Type B pancreatic cell (in vitro differentiated cells): ENCODE measurements around the gene RBP5. TPM values are rescaled to one million over a fixed set of nuclear protein-coding genes. Genes with fewer than 3 reads are reported as not detected.
A peak's percentile ranks its signal among the peaks of the same experiment; 100 is the strongest.

ENCODE experiments used
- DNase-seq: peaks from one replicate; pipeline ENCODE4 v3.0.0; 2021; ENCODE audit warnings: mixed read lengths; ENCODE audit not compliant: unreplicated experiment; ENCODE audit errors: extremely low spot score
- H3K27ac Mint-ChIP-seq: 2 replicates; pipeline ENCODE4 v1.8.0; 2021; ENCODE audit warnings: mild to moderate bottlenecking, mixed read lengths
- H3K27me3 Mint-ChIP-seq: 2 replicates; pipeline ENCODE4 v1.8.0; 2021; ENCODE audit warnings: mixed read lengths
- H3K36me3 Mint-ChIP-seq: 2 replicates; pipeline ENCODE4 v1.8.0; 2021; ENCODE audit warnings: mixed read lengths
- H3K4me1 Mint-ChIP-seq: one replicate; pipeline ENCODE4 v1.8.0; 2021; ENCODE audit warnings: mixed read lengths; ENCODE audit not compliant: unreplicated experiment
- H3K4me3 Mint-ChIP-seq: 2 replicates; pipeline ENCODE4 v1.8.0; 2021; ENCODE audit warnings: mild to moderate bottlenecking, mixed read lengths
- H3K9me3 Mint-ChIP-seq: 2 replicates; pipeline ENCODE4 v1.8.0; 2021; ENCODE audit warnings: mixed read lengths
- CTCF ChIP-seq: fragments of 200-600 bp; sonication (generic); conservative IDR thresholded peaks from 2 replicates; pipeline ENCODE4 v1.5.0; 2021; ENCODE audit warnings: antibody characterized with exemption, mild to moderate bottlenecking
- total RNA-seq: library from RNA; stranded (reverse); gene quantifications from 2 replicates; pipeline ENCODE4 v1.2.1, GENCODE V29; 2021; ENCODE audit warnings: low replicate concordance

Gene RBP5
- total RNA-seq, 1 donor from 2014 or later: 1.0 TPM

- Mint-ChIP-seq H3K27me3 (peaks cover 3% of the 10 kb centered on the region), H3K36me3 (peaks cover 9% of the 10 kb centered on the region), H3K9me3 (no peaks in the 10 kb centered on the region), H3K4me1 (peaks cover 17% of the 10 kb centered on the region), H3K27ac (peak overlapping the region; percentile 32), H3K4me3 (no peak overlapping the region)
- no peak for DNase-seq
- no peak for TF ChIP-seq CTCF
These were observed 5.6 kb downstream of the RBP5 start for GRCh38 chr12:7122811-7123769.

GRCh38 chr12:7121324-7121723 lies 7.4 kb downstream of the RBP5 start:
- Mint-ChIP-seq H3K4me1 (peaks cover 17% of the 10 kb centered on the region), H3K36me3 (peaks cover 13% of the 10 kb centered on the region), H3K27me3 (no peaks in the 10 kb centered on the region), H3K4me3 (no peak overlapping the region), H3K27ac (no peak overlapping the region), H3K9me3 (no peaks in the 10 kb centered on the region)
- no peak for TF ChIP-seq CTCF
- DNase-seq: no peak

- no peak for DNase-seq
- H3K36me3 Mint-ChIP-seq: peaks cover 15% of the 10 kb centered on the region
- no peaks in the 10 kb centered on the region for H3K9me3 Mint-ChIP-seq
- H3K4me1 Mint-ChIP-seq: peaks cover 17% of the 10 kb centered on the region
- TF ChIP-seq CTCF: no peak
- H3K27me3 Mint-ChIP-seq: no peaks in the 10 kb centered on the region
- no peak overlapping the region for H3K4me3 Mint-ChIP-seq
- H3K27ac Mint-ChIP-seq: no peak overlapping the region
These were observed 8.5 kb downstream of the RBP5 start for GRCh38 chr12:7120166-7120565.

GRCh38 chr12:7118881-7119280 lies 9.8 kb downstream of the RBP5 start:
- H3K36me3 Mint-ChIP-seq: peaks cover 19% of the 10 kb centered on the region

GRCh38 chr12:7117670-7118069 lies 11.0 kb downstream of the RBP5 start:
- no peaks in the 10 kb centered on the region for H3K4me1 Mint-ChIP-seq
- no peak overlapping the region for H3K27ac Mint-ChIP-seq
- no peak for DNase-seq
- peaks cover 16% of the 10 kb centered on the region for H3K36me3 Mint-ChIP-seq
- H3K4me3 Mint-ChIP-seq: no peak overlapping the region
- TF ChIP-seq CTCF: no peak
- no peaks in the 10 kb centered on the region for H3K9me3 Mint-ChIP-seq
- no peaks in the 10 kb centered on the region for H3K27me3 Mint-ChIP-seq

More at GRCh38 chr12:7118881-7119280, 9.8 kb downstream of the RBP5 start:
- Mint-ChIP-seq H3K9me3 (no peaks in the 10 kb centered on the region), H3K27ac (no peak overlapping the region), H3K4me3 (no peak overlapping the region), H3K4me1 (peaks cover 7% of the 10 kb centered on the region), H3K27me3 (no peaks in the 10 kb centered on the region)
- no peak for TF ChIP-seq CTCF
- no peak for DNase-seq
